Hippocampal formation (tissue), 2 donors: ENCODE measurements around the gene ITPR3.

Source experiments
- DNase-seq, 2 donors: peaks; one replicate each; lab custom pipeline; 2025; lab: John Stamatoyannopoulos, UW

ITPR3 gene

DNA sequence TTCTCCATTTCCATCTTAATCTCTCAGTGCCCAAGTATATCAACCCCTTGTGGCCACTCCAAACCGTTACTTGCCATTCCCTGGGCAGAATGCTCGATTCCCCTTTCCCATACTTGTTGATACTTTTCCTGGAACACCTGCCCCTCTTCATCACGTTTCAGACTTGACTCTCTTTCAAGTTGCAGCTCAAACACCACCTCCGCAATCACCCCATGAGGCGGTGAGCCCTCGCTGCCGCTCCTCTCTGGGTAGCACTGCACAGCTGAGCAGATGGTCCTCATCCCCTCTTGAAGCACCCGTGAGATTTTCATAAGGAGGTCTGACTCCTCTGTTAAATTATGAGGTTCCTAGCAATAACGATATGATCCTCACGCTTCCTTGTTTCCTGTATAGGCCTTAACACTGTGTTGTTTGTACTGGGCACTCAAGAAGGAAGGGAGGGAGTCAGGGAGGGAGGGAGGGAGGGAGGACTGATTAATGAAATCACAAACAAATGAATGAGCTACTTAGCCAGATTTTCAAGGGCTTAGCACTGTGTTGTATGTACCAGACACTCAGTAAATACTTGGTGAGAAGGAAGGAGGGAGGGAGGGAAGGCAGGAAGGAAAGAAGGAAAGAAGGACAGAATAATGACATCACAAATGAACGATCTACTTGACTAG, 98.3 kb downstream of the ITPR3 start:
- DNase-seq = no peak

DNA sequence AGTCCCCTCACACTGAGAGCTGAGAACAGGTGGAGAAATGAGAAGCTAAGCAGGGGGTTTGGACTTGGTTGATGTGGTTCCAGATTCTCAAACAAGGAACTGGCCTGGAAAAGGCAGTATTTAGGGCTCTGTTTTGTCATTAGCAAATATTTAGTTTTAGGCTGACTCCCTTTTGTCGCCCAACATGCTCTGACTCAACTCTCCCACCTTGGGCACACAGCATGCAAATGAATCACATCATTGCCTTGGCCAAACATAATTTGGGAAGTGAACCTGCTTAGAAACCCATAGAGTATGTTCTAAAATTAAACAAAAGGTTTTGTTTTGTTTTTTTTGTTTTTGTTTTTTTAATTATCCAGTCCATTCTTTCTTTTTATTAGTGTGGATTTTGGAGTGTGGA, 99.9 kb downstream of the ITPR3 start:
- no peak for DNase-seq

DNA sequence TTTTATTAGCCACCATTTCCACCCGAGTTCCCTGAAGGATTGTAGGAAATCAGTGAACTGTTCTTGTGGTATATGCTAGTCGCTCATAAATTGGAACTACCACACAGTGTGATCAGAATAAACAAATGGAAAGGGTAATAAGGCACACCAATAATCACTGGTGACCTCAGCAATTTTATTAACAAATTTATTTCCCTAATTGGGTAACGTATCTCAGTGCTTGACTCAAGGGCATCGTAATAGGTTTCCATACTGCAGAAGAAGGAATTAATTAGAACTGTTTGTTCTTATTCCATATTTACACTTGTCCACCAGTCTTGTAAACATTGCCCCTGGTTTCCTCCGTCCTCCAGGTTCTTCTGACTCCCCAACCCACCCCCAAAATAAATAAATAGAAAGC, 100.4 kb downstream of the ITPR3 start:
- DNase-seq = no peak

DNA sequence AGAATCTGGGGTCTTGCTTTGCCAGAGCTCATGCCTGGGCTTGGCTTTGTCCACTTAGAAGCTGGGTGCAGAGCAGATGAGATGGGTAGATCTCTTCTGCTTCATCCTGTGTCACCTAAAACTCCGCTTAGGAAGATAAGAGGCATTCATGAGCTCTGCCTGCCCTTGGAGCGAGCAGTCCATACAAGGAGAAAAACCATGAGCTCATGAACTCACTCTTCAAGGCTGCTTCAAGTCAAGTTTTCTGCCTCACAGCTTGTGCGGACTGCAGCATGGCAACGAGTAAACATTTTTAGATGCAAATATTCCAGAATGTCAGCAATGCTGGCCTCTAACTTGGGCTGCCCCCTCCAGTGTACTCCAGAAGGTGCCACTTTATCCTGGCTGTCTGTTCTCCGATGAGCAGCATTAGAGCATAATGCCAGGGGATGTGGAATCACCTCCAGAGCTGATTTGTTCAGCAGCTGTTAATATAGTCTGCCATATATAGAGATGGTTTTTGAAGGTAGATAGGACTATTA, 101.0 kb downstream of the ITPR3 start:
- no peak for DNase-seq

DNA sequence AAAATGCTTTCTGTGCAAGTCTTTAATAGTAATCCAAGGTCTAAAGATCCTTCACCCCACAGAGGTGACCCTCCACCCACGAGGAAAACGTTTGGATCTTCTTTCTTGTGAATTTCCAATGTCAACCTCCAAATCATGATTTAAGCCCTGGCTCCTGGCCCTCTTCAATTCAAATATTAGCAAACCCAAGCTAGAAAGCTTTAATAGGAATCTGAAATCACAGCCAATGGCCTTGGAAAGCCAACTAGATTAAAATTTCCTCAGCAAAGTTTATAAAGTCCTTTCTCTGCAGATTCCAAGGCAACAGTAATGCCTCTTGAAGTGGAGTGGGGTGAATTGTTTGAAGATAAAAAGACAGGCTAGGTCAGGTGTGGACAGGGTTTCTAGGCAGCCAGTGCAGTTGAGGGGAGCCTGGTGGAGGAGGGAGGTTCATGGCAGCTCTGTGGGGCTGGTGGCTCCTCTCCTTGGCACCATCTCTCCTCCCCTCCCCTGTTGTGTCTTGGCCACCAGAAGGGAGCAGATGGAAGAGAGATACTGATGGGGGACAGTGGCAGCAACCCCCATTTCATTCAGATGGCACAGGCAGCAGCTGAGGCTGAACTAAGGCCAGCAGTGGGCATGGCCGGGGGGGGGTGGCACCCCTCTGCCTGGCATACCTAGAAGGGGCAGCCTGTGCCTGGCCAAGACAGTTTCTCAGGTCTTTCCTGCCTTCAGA, 102.4 kb downstream of the ITPR3 start:
- DNase-seq = no peak

DNA sequence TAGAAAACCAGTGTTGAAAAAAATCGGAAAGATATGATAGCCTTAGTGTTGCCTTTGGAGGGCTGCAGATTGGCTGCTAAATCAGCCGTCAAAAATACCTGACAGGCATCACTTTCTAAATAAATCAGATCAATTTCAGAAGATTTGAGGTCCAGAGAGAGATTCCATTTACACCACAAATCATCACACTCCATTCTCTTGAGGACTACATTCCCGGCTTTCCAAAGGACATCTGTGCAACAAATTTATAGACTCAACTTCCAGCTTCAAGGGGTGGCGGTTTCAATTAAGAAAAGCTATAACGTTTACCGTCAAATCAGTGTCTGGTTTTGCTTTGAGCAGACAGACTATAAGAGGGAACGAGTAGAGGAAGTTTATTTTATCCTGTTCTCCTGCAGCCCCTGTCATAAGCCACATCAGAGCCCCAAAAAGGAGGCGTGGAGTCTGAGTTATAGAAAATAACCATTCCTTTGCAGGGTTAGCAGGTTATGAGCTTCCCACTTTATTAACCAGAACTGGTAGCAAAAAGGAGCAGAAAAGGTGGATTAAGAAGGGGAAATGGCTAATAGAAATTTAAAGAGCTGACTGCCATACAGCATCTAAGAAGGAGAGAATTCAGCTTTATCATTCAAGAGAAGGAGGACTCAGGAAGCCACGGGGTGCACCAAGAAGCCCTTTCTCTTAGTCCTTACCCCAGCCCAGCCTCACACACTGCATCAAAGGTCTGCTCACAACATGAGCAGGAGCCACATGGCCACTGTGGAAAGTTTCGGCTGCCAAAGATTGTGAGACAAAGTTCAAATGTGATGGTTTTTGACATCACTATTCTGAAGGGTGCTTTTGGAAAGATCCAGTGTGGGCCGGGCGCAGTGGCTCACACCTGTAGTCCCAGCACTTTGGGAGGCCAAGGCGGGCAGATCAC, 103.2 kb downstream of the ITPR3 start:
- DNase-seq = no peak

DNA sequence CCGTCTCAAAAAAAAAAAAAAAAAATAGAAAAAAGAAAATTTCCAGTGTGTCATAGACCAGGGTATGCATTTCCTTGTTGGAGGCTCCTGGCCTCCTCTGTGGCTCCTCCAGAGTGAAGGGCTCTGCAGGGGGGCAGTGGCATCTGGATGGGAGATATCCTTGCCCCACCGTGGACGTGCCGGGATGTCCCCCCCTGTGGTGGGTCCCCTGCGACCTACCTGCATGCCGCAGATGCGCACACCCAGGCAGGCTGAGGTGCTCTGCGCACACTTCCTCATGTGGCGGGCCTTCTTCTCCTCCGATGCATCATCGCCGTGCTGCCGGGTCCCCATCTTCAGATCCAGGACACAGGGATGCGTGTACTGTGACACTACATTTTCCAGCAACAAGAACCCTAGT, 104.1 kb downstream of the ITPR3 start:
- no peak for DNase-seq

DNA sequence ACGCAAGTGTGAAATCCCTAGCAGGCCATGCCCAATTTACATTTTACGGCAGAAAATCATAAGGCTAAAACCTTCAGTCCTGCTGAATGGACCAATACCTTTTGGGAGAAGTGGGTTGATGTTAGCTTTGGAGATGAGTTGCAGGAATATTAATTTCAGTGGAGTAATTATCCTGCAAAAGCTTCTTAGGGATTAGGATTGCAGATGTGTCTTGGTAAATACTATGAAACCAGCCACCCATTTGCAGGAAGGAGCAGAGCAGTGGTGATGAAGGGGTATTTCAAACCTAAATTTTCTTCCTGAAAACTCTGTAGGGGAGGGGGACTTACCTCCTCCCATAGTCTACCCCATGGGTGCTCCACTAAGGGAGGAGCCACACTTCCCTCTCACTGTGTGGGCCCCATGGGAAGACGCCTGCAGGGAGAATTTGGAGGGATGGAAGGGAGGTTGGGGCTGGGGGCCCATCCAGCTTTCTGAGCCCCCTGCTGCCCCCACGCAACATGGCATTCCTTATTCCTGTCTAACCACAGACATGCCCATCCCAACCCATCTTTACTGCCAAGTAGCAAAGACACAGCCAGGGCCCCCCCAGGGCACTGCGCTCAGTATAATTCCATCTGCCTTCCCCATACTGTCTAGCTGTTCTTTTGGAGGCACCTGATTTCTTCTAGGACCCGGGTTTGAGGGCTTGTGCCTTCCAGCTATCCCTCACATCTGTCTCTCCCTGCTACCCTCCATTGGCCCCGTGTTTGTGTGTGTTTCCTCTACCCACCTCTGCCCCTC, 105.0 kb downstream of the ITPR3 start:
- no peak for DNase-seq

DNA sequence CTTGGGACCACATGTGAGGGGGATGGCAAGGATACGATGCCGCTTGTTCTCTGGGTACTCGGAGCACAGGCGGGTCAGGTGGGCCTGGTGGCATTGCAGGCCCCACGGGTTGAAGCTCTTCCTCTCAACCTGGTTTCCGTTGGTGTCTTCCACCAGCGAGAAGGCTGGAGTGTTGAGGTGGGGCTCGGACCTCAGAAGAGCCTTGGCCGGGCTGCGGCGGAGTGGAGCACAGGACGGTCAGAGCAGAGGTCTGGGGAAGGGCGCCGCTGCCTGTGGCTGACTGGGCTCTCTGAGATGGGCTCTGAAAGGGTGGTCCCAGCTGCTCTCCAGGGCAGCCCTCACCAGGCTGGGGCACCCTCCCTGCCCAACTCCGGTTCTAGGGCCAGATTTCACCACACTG, 105.6 kb downstream of the ITPR3 start:
- DNase-seq = no peak

DNA sequence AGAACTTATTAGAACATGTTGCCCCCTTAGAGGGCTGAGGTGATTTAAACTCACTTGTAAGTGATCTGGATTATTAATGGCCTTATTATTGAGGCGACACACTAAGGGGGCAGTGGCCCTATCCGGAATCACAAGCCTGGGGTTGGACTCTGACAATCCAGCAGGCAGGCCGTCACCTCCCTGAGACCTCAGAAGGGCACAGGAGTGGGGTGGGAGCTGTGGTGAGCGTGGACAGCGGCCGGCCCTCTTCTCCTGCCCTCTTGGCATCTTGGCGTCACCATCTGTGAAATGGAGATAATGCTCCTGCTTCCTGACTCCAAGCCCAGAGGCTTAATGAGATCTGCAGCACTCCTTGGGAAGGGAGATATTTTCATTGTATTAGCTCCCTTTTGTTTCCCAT, 106.0 kb downstream of the ITPR3 start:
- DNase-seq = no peak

DNA sequence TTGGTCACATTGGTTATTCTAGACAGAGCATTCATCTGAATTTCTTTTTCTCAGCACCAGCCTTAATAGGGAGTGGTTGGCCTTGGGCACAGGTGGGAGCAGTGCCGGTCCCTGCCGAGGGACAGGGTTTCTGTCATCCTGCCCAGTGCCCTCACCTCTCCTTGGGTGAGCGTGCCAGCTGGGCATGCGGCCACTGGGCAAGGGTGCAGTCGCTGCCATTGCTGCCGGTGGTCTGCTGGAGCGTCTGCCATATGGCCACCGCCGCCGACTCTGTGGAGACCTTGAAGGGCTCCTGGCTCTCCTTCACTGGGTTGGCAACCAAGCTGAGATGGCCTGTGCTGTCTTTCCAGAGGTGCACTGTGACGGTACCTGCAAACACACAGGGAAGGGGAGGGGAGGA, 106.8 kb downstream of the ITPR3 start:
- no peak for DNase-seq

DNA sequence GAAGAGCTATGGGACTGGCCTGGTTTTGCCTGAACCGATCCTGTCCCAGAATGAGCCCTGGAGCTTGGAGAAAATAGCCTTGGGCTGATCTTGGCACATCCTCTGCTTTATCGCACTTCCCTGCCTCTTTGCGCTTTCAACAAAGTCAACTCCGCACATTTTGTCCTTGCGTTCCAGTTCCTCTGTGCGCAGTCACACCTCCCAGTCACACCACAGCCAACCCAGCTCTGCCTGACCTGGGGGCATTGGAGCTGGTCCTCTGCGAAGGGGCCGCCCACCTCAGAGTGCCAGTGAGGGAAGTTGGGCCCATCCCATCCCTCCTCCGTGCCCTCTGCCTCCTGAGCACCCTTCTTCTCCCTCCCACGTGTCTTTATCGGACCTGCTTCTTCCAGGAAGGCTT, 107.3 kb downstream of the ITPR3 start:
- no peak for DNase-seq

DNA sequence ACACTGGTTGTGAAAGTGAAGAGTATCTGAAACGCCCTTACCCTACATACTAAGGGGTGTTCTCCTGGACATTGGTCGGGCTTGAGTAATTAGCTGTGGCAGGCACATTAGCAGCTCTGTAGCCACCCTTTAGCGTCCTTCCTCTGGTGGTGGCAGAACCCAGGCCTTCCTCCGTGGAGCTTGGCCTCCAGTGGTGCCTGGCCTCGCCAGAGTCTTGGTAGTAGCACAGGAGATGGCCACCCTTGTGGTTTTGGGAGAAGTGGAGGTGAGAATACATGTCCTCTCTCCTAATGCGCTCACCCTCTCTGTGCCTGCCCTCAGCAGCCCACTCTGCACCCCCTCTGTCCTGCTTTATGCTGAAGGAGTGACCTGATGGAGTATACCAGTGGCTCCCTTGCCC, 107.9 kb downstream of the ITPR3 start:
- DNase-seq = no peak

DNA sequence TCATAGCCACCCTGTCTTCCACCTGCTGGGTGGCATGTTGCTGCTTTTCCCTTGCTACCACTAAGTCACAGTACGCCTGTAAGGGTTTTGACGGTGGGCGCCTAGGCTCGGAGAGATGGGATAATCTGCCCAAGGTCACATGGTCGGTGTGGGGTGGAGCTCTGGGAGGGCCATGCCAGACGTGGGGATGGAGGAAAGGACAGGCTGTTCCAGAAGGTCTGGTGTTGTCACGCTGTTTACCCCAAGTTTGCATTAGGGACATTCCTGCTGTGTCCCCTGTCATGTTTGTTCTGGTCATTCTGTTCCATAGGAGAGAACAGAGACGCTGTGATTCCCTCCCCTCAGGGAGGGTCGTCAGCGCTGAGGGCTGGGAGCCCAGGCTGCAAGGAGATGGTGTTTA, 109.5 kb downstream of the ITPR3 start:
- DNase-seq = no peak

DNA sequence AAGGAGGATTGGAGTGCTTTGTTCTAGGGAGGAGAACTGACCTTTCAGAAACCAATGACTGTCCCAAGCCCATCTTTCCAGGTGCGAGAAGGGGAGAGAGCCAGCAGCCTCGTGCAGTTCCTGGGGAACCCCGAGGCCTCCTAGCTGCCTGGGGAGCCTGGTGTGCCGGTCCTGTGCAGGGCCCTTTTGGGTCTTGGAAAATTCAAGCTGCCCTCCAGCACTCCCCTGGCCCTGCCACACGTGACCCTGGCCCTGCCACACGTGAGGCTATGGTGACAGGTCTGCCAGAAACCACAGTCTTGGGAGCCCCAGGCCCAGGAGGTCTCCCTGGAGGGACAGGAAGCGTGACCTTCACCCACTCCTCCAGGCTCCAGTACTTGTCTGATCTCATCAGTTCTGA, 109.9 kb downstream of the ITPR3 start:
- DNase-seq = no peak

DNA sequence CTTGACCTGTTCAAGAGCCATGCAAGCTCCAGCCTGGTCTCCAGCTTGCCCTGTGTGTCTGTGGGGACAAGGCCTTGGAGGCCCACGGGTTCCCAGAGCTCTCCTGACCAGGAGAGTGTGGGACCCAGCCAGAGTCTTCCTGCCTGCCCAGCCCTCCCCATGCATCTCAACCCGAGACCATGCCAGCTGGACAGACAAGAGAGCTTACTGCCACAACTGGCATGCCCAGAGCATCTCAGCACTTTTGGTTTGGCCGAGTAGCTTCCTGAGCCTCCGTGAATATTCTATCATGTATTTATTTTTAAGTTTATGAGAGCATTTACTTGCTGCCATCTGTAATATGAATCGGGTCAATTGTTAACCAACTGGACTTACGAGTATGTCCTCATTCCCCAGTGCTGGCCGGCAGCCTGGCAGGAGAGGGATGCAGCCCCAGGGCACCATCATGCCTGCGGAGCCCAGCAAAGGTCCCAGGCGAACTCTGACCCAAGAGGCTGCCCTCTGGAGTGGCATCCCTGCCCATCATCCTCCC, 110.7 kb downstream of the ITPR3 start:
- no peak for DNase-seq

DNA sequence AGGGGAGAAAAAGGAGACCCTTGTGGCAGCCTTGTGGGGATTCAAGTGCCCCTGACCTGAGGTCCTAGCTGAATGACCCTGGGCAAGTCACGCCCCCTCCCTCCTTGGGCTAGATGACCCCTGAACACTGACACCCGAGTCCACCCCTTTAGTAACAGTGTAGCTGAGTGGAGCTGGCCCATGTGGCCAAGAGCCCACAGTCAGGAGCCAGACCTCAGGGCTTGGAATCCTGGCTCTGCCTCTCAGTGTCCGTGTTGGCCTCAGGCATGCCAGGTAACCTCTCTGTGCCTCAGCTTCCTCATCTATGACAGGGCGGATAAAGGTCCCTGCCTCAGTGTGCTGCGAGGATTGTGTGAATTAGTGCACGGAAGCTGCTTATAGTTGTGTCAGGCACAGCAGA, 111.3 kb downstream of the ITPR3 start:
- no peak for DNase-seq

DNA sequence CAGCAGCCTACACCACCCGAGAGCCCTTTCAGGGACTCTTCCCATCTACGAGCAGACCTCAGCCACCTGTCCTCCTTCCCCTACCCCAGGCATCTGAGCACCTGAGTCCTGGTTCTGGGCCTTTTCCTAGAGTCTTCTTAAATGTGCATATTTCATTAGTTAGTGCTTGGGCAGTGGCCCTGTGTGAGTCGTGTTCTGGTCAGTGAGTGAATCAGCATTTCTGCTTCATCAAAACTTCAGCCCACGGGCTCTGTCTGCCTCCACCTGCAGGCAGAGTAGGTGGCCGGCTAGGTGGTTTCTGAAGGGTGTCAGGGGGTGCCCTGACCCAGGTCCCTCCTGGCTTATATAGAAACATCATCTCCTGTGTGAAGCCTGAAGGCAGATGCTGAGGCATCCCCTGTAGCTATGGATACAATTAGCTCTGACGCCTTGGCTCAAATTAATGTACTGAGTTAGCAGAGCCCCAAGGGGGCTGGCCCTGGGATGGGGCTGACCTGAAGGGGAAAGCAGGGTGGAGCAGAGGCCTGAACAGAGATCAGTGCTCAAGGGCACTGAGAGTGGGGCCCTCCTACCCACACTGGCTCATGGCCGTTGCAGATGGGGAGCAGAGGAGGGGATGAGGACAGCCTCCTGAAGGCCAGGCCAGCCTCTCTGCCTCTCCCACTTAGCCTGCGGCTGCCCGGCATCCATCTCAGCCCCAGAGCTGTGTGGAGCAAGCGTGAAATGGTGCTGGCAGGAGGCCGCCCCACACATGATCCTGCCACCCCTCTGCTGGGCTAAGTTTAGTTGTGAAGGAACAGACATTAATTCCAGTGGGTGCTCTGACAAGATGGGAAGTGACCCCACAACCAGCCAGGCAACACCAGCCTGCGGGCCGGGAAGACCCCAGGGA, 111.9 kb downstream of the ITPR3 start:
- no peak for DNase-seq

DNA sequence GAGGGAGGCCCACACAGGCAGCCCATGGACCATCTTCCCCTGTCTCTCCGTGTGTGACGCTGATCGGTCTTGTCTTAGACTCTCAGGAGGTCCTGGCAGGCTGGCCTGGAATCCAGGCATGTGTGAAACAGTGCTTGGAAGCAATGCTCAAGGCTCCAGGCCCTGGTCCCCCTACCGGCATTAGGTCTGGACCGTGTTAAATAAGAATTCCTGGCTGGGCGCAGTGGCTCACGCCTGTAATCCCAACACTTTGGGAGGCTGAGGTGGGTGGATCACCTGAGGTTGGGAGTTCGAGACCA, 112.5 kb downstream of the ITPR3 start:
- no peak for DNase-seq

DNA sequence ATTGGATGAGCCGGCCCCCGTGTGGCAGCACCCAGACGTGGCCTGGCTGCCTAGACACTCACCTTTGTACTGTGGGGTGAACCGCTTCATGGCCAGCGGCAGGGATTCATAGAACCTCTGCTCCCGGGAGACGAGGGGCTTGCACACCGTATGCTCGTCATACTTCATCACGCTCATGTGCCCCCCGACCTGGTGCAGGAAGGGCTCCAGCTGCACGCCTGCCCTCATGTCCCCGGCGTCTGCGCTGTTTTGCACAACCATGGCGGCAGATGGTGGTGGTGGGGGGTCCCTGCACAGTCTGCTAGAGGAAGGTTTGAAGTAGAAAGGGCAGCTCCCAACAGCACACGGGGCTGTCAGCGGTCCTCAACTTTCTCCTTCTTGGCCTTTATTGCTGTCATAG, 114.1 kb downstream of the ITPR3 start:
- no peak for DNase-seq
